Erythroblast (primary cell): Measurements from ENCODE around the gene HMGN5.

Source experiments
- DNase-seq, 2 experiments: peaks; one replicate each; lab custom pipeline; 2025; lab: John Stamatoyannopoulos, UW
- GATA1 ChIP-seq: IDR thresholded peaks from 2 replicates; pipeline ENCODE4 v1.6.1; 2011; ENCODE audit warnings: low read depth, mild to moderate bottlenecking, control low read depth, low read length, moderate library complexity
- POLR2A ChIP-seq: IDR thresholded peaks from 2 replicates; pipeline ENCODE4 v1.6.1; 2011; ENCODE audit warnings: mild to moderate bottlenecking, low read length

HMGN5 gene

DNA sequence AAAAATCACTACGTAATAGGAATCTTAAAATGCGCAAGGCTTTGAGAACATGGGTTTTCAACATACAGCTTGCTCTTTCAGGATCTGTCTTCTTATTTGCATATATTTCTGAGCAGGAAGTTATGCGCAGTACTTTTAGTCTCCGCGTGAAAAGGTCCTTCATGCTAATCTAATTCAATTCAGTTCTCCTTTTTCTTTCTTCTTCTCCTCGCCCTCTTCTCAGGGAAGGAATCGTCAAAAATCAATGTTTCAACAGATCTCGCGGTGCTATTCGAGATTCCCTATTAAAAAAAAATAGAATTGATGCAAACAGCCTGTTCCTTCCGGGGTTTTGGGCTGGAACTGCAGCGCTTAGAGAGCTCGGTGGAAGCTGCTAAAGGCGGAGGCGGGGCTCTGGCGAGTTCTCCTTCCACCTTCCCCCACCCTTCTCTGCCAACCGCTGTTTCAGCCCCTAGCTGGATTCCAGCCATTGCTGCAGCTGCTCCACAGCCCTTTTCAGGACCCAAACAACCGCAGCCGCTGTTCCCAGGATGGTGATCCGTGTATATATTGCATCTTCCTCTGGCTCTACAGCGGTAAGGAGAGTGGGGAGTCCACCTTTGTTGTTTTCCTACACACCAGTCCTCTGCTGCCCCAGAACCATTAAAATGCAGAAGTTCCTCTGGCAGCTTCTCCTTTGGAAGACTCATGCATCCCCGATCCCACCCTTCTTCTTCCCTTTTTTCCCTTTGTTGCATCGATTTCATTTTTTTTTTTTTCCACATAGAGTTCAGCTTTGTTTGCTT lies at the start of gene HMGN5, which contains the start of gene SH3BGRL:
Gene HMGN5 (minus strand): TSS at position 243 of the 785 bp plus-strand sequence. CDS start 80,364 bp downstream, outside the sequence.
Gene SH3BGRL (plus strand): TSS at position 432 of the 785 bp plus-strand sequence. CDS start 99 bp downstream, at position 531.
- DNase-seq, result peak; percentile 85 to 88
- TF ChIP-seq POLR2A (peak; percentile 66), GATA1 (no peak)

- TF ChIP-seq POLR2A (no peak), GATA1 (no peak)
- DNase-seq, result no peak
These were observed 40.0 kb upstream of the HMGN5 start for GRCh38 chrX:81241753-81242152.

DNA sequence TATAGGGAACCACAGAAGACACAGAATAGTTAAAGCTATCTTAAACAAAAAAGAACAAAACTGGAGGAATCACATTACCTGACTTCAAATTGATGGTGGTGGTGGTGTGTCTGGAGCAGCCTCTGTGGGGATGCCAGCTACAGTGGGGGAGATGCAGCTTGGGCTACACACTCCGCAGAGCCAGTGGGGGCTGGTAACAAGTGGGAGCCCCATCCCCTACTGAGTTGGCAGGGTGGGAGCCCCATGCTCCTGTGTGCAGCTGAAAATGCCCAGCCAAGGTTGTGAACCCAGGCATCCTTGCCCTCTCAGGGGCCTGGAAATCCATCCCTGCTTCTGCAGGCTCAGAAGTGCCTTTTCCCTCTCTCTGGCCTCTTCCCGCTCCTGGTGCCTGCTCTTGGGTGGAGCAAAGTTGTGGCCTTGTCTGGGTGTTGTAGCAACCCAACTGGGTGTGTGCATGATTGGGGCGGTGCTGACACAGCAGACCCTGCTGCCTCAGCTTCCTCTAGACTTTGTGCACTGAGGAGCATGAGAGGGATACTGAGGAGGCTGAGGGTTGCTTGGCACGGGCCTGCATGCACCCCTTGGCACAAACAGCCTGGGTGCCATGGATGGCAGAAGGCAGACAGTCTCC lies 39.1 kb upstream of the HMGN5 start:
- peak; percentile 0 to 1 for DNase-seq
- TF ChIP-seq GATA1 (no peak), POLR2A (no peak)

DNA sequence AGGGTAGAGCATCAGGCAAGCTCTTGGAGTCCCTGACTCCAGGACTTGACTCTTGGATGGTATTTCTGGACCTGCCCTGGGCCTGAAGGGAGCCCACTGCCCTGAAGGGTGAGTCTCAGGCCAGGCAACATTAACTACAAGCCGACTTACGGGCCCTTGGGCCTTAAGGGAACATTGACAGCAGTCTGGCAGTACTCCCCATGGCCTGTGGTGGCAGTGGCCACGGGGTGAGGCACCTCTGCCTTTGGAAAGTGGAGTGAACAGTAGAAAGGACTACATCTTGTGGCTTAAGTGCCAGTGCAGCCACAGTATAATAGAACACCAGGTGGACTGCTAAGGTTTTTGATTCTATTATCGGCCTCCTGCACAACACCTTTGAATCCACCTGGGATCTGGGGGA lies 36.5 kb upstream of the HMGN5 start:
- no peak for TF ChIP-seq POLR2A
- TF ChIP-seq GATA1, result no peak
- DNase-seq, result no peak

- no peak for DNase-seq
- TF ChIP-seq GATA1 (no peak), POLR2A (no peak)
These were observed 35.8 kb upstream of the HMGN5 start for GRCh38 chrX:81237516-81237915.

GRCh38 chrX:81232218-81232617 lies 30.5 kb upstream of the HMGN5 start:
- TF ChIP-seq GATA1, result no peak
- no peak for TF ChIP-seq POLR2A
- no peak for DNase-seq

- TF ChIP-seq POLR2A (no peak), GATA1 (no peak)
These were observed 29.8 kb upstream of the HMGN5 start for GRCh38 chrX:81231476-81231875.

GRCh38 chrX:81229901-81230300 lies 28.2 kb upstream of the HMGN5 start:
- no peak for DNase-seq
- TF ChIP-seq POLR2A (no peak), GATA1 (no peak)

More at GRCh38 chrX:81231476-81231875, 29.8 kb upstream of the HMGN5 start:
- peak in 1 of 2 experiments; percentile 1 for DNase-seq

- TF ChIP-seq GATA1 (no peak), POLR2A (no peak)
These were observed 27.5 kb upstream of the HMGN5 start for GRCh38 chrX:81229229-81229628.

GRCh38 chrX:81215685-81216084 lies 14.0 kb upstream of the HMGN5 start:
- TF ChIP-seq GATA1 (no peak), POLR2A (no peak)
- DNase-seq, result no peak

More at GRCh38 chrX:81229229-81229628, 27.5 kb upstream of the HMGN5 start:
- DNase-seq, result peak; percentile 76 to 88

DNA sequence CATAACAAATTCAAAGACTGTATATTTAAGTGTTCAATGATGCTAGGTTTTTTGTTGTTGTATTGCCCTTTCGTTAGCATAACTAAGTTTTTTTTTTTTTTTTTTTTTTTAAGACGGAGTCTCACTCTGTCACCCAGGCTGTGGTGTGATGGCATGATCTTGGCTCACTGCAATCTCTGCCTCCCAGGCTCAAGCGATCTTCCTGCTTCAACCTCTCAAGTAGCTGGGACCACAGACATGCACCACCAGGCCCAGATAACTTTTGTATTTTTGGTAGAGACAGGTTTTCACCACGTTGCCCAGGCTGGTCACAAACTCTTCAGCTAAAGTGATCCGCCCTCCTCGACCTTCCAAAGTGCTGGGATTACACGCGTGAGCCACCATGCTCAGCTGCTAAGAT lies 7.2 kb upstream of the HMGN5 start:
- peak; percentile 2 for DNase-seq

GRCh38 chrX:81206476-81206875 lies 4.8 kb upstream of the HMGN5 start:
- DNase-seq, result no peak
- no peak for TF ChIP-seq GATA1

More for the DNA sequence above, 7.2 kb upstream of the HMGN5 start:
- TF ChIP-seq GATA1, result no peak
- no peak for TF ChIP-seq POLR2A

GRCh38 chrX:81205551-81205950 lies 3.8 kb upstream of the HMGN5 start:
- TF ChIP-seq POLR2A, result no peak
- TF ChIP-seq GATA1, result no peak
- no peak for DNase-seq

GRCh38 chrX:81202943-81203342 lies 1.2 kb upstream of the HMGN5 start:
- DNase-seq, result peak; percentile 63 to 80
- TF ChIP-seq POLR2A (no peak), GATA1 (no peak)
